ENCODE measurements around the gene ARHGAP12. TPM values are rescaled to one million over a fixed set of nuclear protein-coding genes. Genes with fewer than 3 reads are reported as not detected.

ARHGAP12 gene
- total RNA-seq, 1 donor from 2014 or later: 35.3 TPM

GRCh38 chr10:31912898-31913850 lies 15.5 kb downstream of the ARHGAP12 start:
- H3K9me3 Mint-ChIP-seq: peaks cover 3% of the 10 kb centered on the region
- H3K36me3 Mint-ChIP-seq: peaks cover 7% of the 10 kb centered on the region
- DNase-seq (ENCODE audit: low spot score in 2 of 2, unreplicated experiment in 2 of 2): no peak
- TF ChIP-seq CTCF (IDR thresholded peaks at IDR 0.05; ENCODE audit: unreplicated experiment): no peak
- no peaks in the 10 kb centered on the region for H3K27me3 Mint-ChIP-seq (ENCODE audit: low read depth)
- peak overlapping the region; percentile 37 for H3K27ac Mint-ChIP-seq
- no peak overlapping the region for H3K4me3 Mint-ChIP-seq
- H3K4me1 Mint-ChIP-seq: peaks cover 18% of the 10 kb centered on the region

- no peak for DNase-seq (ENCODE audit: low spot score in 2 of 2, unreplicated experiment in 2 of 2)
- Mint-ChIP-seq H3K36me3 (peaks cover 11% of the 10 kb centered on the region), H3K27me3 (ENCODE audit: low read depth) (no peaks in the 10 kb centered on the region), H3K9me3 (peaks cover under 1% of the 10 kb centered on the region), H3K27ac (peak overlapping the region; percentile 53), H3K4me1 (peaks cover 18% of the 10 kb centered on the region), H3K4me3 (no peak overlapping the region)
- no peak for TF ChIP-seq CTCF (IDR thresholded peaks at IDR 0.05; ENCODE audit: unreplicated experiment)
Measured at GRCh38 chr10:31912289-31912688, 16.3 kb downstream of the ARHGAP12 start.

GRCh38 chr10:31910016-31910415 lies 18.6 kb downstream of the ARHGAP12 start:
- DNase-seq (ENCODE audit: low spot score in 2 of 2, unreplicated experiment in 2 of 2): no peak
- no peak overlapping the region for H3K27ac Mint-ChIP-seq
- no peaks in the 10 kb centered on the region for H3K27me3 Mint-ChIP-seq (ENCODE audit: low read depth)
- no peak for TF ChIP-seq CTCF (IDR thresholded peaks at IDR 0.05; ENCODE audit: unreplicated experiment)
- peaks cover 28% of the 10 kb centered on the region for H3K36me3 Mint-ChIP-seq
- H3K4me3 Mint-ChIP-seq: no peak overlapping the region
- H3K9me3 Mint-ChIP-seq: no peaks in the 10 kb centered on the region
- H3K4me1 Mint-ChIP-seq: peaks cover 21% of the 10 kb centered on the region

- peaks cover 15% of the 10 kb centered on the region for H3K4me1 Mint-ChIP-seq
- no peaks in the 10 kb centered on the region for H3K27me3 Mint-ChIP-seq (ENCODE audit: low read depth)
- H3K4me3 Mint-ChIP-seq: no peak overlapping the region
- H3K36me3 Mint-ChIP-seq: peaks cover 38% of the 10 kb centered on the region
- no peak overlapping the region for H3K27ac Mint-ChIP-seq
- H3K9me3 Mint-ChIP-seq: no peaks in the 10 kb centered on the region
- TF ChIP-seq CTCF (IDR thresholded peaks at IDR 0.05; ENCODE audit: unreplicated experiment): no peak
- DNase-seq (ENCODE audit: low spot score in 2 of 2, unreplicated experiment in 2 of 2): no peak
Measured at GRCh38 chr10:31908157-31908556, 20.5 kb downstream of the ARHGAP12 start.

GRCh38 chr10:31906039-31906438 lies 22.6 kb downstream of the ARHGAP12 start:
- no peak overlapping the region for H3K4me3 Mint-ChIP-seq
- no peak for TF ChIP-seq CTCF (IDR thresholded peaks at IDR 0.05; ENCODE audit: unreplicated experiment)
- no peak overlapping the region for H3K27ac Mint-ChIP-seq
- peaks cover 4% of the 10 kb centered on the region for H3K4me1 Mint-ChIP-seq
- DNase-seq (ENCODE audit: low spot score in 2 of 2, unreplicated experiment in 2 of 2): no peak
- H3K9me3 Mint-ChIP-seq: peaks cover 5% of the 10 kb centered on the region
- peaks cover 47% of the 10 kb centered on the region for H3K36me3 Mint-ChIP-seq
- H3K27me3 Mint-ChIP-seq (ENCODE audit: low read depth): no peaks in the 10 kb centered on the region

All from mesothelial cell of epicardium (in vitro differentiated cells).